GM18519 (cell line): ENCODE measurements around the gene ZG16B.

Source experiments
- ATAC-seq: cut with Tn5 transposase; IDR thresholded peaks from one replicate; pipeline ENCODE4 v1.9.1; 2021; ENCODE audit warnings: mild to moderate bottlenecking, moderate library complexity; ENCODE audit not compliant: unreplicated experiment, low FRiP score

Gene ZG16B

DNA sequence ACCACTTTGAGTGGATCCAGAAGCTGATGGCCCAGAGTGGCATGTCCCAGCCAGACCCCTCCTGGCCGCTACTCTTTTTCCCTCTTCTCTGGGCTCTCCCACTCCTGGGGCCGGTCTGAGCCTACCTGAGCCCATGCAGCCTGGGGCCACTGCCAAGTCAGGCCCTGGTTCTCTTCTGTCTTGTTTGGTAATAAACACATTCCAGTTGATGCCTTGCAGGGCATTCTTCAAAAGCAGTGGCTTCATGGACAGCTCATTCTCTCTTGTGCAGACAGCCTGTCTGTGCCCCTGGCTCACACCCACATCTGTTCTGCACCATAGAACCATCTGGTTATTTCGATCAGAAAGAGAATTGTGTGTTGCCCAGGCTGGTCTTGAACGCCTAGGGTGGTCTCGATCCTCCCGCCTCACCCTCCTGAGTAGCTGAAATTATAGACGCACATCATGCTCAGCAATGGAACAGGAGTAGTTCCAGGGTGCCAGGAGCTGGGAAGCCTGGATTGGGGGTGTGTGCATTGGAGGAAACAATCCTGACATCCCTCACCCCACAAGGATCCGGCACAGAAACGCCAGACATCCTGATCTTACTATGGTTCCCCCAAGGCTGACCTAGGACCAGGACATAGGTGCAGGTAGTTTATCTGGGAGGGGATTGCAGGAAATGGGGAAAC, 8.5 kb upstream of the ZG16B start:
- ATAC-seq: no peak

- no peak for ATAC-seq
Measured at GRCh38 chr16:2822158-2822495, 8.0 kb upstream of the ZG16B start.

GRCh38 chr16:2822496-2822895, 7.6 kb upstream of the ZG16B start:
- no peak for ATAC-seq

GRCh38 chr16:2824626-2825025, 5.5 kb upstream of the ZG16B start:
- ATAC-seq: no peak

DNA sequence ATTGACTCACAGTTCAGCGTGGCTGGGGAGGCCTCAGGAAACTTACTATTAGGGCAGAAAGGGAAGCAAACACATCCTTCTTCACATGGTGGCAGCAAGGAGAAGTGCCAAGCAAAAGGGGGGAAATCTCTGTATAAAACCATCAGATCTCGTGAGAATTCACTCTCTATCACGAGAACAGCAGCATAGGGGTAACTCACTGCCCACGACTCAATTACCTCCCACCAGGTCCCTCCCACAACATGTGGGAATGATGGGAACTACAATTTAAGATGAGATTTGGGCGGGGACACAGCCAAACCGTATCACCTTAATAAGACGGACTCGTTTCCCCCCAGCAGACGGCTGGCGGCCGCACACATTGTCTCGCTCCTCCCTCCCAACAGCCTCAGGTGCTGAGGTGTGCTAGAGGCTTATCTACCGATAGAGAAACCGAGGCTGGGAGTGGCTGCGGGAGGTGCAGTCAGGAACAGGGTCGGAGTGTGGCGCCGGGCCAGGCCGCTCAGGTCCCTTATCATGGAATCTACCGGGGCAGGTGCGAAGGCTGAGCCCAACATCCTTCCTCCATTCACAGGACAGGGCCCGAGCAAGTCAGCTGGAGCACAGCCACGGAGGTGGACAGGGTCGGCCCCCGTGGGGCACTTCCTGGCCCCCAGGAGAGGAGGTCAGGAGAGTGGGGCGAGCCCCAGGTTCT, 4.9 kb upstream of the ZG16B start:
- no peak for ATAC-seq

GRCh38 chr16:2825906-2826305, 4.2 kb upstream of the ZG16B start:
- no peak for ATAC-seq

DNA sequence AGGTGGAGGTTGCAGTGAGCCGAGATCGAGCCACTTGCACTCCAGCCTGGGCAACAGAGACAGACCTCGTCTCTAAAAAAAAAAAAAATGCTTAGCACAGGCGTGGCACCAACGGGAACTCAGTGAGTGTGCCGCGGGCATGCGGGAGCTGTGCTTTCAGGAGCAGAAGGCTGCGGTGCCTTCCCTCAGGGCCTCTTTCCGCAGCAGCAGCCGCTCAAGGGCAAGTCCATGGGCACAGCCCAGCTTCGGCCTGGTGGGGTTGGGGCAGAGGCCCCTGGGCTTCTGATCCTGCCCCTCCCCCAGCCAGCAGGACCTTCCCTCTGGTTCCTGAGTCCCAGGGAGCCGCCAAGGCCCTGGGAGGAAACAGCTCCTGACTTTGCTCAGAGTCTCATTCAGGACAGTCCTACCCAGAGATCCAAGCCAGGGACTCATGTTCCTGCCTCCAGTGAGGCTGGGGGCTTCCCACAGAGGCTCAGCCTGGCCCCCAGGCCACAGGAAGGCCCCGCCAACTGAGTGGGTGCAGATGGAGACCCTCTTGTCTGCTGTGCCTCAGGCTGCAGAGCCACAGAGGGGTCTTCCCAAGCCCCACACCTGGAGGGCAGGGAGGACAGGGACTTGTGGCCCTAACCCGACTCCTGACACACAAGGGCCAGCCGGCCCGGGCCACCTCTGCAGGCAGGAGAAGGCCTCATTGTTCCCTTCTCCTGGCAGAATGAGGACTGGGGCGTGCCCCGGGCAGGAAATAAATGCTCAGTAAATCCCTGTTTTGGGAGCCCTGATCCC, 3.3 kb upstream of the ZG16B start:
- no peak for ATAC-seq

GRCh38 chr16:2827374-2827791, 2.7 kb upstream of the ZG16B start:
- ATAC-seq: no peak

- ATAC-seq: no peak
Measured at GRCh38 chr16:2827831-2828520, 2.1 kb upstream of the ZG16B start.

DNA sequence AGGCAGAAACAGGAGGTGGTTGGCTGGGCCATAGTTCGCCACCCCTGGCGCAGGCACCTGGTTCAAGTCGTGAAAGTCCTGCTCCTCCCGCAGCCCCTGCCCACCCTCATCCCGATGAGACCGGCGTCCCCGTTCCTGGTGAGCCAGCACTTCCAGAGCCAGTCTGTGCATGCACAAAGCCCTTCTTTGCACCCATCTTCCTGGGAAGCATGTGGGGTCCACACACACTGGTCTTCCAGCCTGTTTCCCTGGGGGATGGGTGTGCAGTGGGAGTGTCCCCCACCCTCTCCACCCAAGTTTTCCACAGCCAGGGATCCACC, 1.6 kb upstream of the ZG16B start:
- no peak for ATAC-seq

DNA sequence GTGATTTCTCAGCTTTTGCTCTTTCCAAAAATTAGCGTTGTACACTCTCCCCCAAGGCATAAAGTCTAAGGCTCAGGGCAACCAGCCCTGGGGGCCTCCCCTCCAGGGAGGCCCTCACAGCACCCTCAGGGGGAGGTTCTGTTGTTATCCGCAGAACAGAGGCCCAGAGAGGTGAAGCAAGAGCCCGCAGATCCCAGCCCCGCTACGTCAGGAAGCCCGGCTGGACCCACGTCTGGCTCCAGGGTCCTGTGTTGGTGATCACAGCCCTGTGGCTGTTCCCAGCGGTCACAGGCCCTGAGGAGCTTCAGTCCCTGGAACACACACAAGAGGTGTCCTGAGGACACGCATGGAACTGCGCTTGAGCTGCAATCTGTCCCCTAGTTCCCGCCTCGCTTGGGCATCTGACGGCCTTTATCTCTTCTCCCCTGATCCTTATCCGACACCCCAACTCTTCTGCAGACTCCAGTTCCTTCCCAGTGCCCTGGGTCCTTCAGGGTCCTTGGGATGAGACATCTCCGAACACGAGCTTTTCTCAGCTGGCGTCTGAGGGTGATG, 1.1 kb upstream of the ZG16B start:
- ATAC-seq: no peak

GRCh38 chr16:2830355-2830695, 222 bp downstream of the ZG16B start:
- no peak for ATAC-seq

DNA sequence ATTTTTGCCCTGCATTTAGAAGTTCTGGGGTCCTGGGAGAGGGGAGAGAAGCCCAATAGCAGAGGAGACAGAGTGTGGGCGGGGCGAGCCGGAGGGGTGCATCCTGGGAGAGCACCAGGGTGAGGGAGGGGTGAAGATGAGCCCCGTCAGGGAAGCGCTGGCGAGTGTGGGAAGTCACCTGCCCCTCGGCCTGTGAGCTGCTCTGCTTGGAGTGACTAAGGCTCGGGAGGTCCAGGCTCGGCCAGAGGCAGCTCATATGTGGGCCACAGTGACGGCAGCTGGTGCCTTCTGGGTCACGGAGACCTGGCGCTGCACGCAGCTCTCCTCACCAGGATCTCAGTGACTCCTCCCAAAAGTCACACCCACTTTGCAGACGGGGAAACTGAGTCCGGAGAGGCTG, 1.1 kb downstream of the ZG16B start:
- ATAC-seq: no peak

DNA sequence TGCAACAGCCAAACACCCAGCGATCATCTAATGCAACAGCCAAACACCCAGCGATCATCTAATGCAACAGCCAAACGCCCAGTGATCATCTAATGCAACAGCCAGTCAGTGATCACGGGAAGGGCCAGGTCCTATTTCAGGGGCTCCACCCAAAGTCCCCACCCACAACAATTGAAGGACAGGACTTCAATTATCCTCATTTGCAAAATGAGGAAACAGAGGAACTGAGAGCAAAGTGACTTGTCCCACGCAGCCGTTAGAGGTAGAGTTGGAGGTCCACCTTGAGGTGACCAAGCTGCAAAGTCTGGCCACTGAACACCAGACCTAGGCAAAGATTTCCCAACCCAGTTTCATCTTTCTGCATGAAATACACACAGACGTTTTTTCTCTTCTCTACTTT, 3.7 kb downstream of the ZG16B start:
- ATAC-seq: no peak

DNA sequence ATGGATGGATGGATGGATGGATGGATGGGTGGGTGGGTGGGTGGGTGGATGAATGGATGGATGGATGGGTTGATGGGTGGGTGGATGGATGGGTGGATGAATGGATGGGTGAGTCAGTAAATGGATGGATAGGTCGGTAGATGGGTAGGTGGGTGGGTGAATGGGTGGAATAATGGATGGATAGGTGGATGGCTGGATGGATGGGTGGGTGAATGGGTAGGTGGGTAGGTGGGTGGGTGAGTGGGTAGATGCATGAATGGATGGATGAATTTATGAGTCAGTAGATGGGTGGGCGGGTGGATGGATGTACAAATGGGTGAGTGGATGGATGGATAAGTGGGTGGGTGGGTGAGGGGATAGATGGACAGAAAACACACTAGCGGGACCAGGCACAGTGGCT, 4.9 kb downstream of the ZG16B start:
- ATAC-seq: no peak

- ATAC-seq: no peak
Measured at GRCh38 chr16:2835638-2836493, 5.8 kb downstream of the ZG16B start.

DNA sequence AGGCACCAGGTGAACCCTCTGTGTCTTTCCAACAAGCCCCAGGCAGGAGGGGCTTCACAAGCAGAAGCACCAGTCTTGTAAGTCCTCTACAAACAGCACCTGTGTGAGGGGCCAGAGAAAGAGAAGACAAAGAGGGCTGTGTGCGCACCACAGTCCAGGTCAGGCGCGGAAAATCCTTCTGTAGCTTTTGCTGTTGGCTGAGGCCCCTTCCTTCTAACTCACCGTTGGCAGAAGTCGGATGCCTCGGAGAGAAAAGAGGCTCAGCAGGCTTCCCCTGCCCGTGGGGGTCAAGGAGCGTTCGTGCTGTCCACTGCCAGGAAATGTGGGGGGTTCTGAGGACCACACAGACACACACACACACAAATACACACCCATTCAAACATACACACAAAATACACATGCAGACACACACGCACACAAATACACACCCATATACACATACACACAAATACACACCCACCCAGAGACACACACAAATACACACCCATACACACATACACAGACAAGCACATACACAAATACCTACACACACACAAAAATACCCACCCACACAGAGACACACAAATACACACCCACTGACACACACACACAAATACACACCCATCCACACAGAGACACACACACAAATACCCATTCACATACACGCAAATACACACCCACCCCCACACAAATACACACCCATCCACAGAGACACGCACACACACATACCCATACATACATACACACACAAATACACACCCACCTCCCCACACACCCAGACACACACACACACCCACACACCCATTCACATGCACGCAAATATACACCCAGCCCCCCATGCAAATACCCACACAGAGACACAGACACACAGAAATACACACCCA, 6.8 kb downstream of the ZG16B start:
- no peak for ATAC-seq

DNA sequence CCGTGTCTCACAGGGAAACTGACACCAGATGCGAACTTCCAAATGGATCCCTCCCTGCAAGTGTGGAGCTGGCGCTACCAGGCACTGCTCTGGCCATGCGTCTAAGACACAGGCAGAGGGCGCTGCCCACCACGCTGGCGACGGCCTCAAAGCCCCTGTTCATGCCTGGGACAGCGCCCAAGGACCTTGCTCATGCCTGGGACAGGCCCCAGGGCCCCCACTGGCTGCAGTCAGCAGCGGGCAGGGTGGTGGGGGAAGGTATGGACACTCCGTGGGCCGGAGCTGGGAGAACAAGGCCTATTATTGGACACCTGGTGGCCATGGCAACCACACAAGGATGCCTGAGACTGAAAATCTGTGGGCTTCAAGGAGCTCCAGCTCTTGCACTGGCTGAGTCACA, 8.8 kb downstream of the ZG16B start:
- no peak for ATAC-seq
